WI38 (cell line): ENCODE results near the gene UTRN.

ENCODE experiments used
- H3K4me3 ChIP-seq: 2 replicates; pipeline ENCODE4 v1.5.1; 2011; ENCODE audit warnings: low read depth, mild to moderate bottlenecking, control low read depth, low read length
- CTCF ChIP-seq: IDR thresholded peaks from 2 replicates; pipeline ENCODE4 v1.5.1; 2012; ENCODE audit warnings: low read depth, mild to moderate bottlenecking, control low read depth, low read length

Gene UTRN

GRCh38 chr6:144311361-144311760 is 26.2 kb downstream of the UTRN start:
- TF ChIP-seq CTCF: no peak
- H3K4me3 ChIP-seq: no peak overlapping the region

DNA sequence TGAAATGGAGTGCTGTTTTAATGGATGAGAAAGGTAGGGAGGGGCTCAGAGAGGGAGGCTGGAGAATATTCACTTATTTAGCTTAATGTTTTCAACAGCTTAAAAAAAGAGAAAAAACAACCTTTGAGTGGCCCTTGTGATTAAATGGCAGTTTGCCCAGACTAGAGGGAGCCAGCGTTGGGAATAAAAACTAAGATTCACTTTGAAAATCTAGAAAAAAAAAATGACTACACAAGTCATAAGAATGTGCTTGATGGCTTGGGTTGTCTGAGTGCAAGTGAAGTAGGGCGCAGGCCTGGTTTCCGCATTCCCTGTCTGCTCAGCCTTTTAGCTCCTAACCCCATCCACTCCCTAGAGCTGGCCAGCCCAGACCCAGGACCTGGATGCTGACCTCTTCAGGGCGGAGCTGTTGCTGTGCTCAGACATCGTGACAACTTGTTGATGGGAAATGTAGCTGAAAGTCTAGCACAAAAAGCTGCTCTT is 28.9 kb downstream of the UTRN start:
- no peak overlapping the region for H3K4me3 ChIP-seq
- no peak for TF ChIP-seq CTCF

DNA sequence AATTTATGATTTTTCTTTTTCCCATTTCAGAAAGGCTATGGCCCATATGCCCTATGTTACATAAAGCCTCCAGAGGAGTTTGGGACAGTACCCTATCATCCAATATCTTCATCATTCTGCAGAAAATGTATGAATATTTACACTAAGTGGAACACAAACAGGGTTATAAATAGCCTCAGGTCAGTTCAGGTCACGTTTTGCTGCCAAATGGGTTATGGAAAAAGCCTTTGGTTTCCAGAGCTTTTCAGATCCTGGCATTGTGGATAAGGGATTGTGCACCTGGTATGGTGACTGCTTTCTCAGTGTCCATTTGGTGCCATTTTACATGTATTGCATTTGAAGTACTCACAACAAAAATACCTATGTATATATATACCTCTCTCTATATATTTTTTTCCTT is 29.4 kb downstream of the UTRN start:
- no peak overlapping the region for H3K4me3 ChIP-seq
- no peak for TF ChIP-seq CTCF

DNA sequence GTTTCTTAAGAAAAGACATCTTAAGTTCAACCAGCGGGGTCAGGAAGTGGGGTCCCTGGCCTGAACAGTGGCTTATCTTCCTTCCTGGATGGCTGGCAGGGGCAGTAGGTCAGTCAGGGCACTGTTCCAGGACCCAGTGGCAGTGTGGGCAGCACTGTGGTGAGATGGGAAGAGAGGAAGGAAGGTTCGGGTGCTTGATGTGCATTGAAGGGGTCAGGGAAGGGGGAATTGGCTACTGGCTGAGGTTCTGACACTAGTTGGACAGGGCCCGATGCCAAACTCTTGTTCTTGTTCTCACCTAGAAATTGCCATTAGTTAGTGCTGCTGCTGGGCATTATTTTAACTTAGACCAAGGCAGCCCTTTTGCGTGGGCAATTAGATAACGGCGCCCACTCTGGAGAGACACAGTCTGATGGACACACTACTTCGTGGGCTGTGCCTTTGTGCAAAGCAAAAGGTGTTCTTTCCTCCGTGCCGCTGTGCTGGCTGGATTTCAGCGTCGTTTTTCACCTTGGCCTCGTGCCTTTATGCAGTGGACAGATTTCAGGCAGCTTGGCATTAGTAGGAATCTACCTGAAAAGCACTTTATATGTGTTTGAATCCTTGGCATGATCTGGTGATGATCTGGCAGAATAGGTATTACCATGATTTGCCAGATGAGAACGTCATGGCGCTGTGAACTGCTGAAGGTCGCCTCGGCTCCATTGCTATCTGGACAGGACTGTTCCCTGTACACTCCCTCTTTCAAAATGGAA is 30.3 kb downstream of the UTRN start:
- H3K4me3 ChIP-seq: no peak overlapping the region
- no peak for TF ChIP-seq CTCF

- no peak for TF ChIP-seq CTCF
Measured at GRCh38 chr6:144315981-144316861, 31.1 kb downstream of the UTRN start.

DNA sequence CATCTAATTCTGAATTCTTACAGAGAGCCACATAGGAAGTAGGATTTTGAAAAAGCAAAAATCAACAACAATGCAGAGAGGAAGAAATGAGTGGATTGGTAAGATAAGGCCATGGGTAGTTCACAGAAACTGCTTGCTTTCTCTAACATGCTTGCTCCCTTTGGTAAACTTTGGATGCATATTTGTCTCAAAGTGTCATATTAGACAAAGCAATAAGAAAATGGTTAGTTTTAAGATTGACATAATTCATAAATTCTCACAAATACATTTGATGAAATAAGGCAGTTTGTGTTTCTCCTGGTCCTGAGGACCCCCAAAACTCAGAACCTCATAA is 31.7 kb downstream of the UTRN start:
- no peak for TF ChIP-seq CTCF
- no peak overlapping the region for H3K4me3 ChIP-seq

More at GRCh38 chr6:144315981-144316861, 31.1 kb downstream of the UTRN start:
- no peak overlapping the region for H3K4me3 ChIP-seq

- TF ChIP-seq CTCF: no peak
- H3K4me3 ChIP-seq: no peak overlapping the region
Measured at GRCh38 chr6:144317736-144318135, 32.6 kb downstream of the UTRN start.
